DOHH2 (cell line): ENCODE measurements around the gene ANXA4.

ENCODE experiments used
- H3F3A ChIP-seq: fragments of 200-600 bp; sonication (generic), shearing (Covaris generic); 2 replicates; pipeline ENCODE4 v1.6.0; 2016; ENCODE audit warnings: antibody characterized with exemption, mild to moderate bottlenecking; ENCODE audit not compliant: control insufficient read depth, insufficient read depth
- H3K27ac ChIP-seq: fragments of 200-600 bp; sonication (generic); 2 replicates; pipeline ENCODE4 v1.5.1; 2014; ENCODE audit warnings: low read depth, mild to moderate bottlenecking, low read length, moderate library complexity
- H3K27me3 ChIP-seq: fragments of 200-600 bp; sonication (generic); 2 replicates; pipeline ENCODE4 v1.6.1; 2014; ENCODE audit warnings: mild to moderate bottlenecking, low read length, mixed read lengths; ENCODE audit not compliant: control insufficient read depth
- H3K36me3 ChIP-seq: fragments of 200-600 bp; sonication (generic); 2 replicates; pipeline ENCODE4 v1.6.1; 2014; ENCODE audit warnings: mild to moderate bottlenecking, low read length, moderate library complexity, mixed read lengths; ENCODE audit not compliant: control insufficient read depth
- H3K4me1 ChIP-seq: fragments of 200-600 bp; sonication (generic); 2 replicates; pipeline ENCODE4 v1.6.1; 2014; ENCODE audit warnings: mild to moderate bottlenecking, low read length, mixed read lengths; ENCODE audit not compliant: control insufficient read depth
- H3K4me2 ChIP-seq: fragments of 200-600 bp; sonication (generic); 2 replicates; pipeline ENCODE4 v1.6.0; 2014; ENCODE audit warnings: mild to moderate bottlenecking, low read length, moderate library complexity
- H3K4me3 ChIP-seq: fragments of 200-600 bp; sonication (generic); 2 replicates; pipeline ENCODE4 v1.5.1; 2014; ENCODE audit warnings: mild to moderate bottlenecking, low read length, mixed read lengths
- H3K79me2 ChIP-seq: fragments of 200-600 bp; sonication (generic); 2 replicates; pipeline ENCODE4 v1.6.1; 2014; ENCODE audit warnings: mild to moderate bottlenecking, low read length, mixed read lengths; ENCODE audit not compliant: control insufficient read depth
- H3K9me2 ChIP-seq: fragments of 200-600 bp; sonication (generic); replicated peaks from 2 replicates; pipeline ENCODE4 v1.6.1; 2014; ENCODE audit warnings: mild to moderate bottlenecking, low read length, mixed read lengths; ENCODE audit not compliant: control insufficient read depth
- H3K9me3 ChIP-seq: fragments of 200-600 bp; sonication (generic); 2 replicates; pipeline ENCODE4 v1.6.1; 2014; ENCODE audit warnings: antibody characterized with exemption, low read length, mixed read lengths; ENCODE audit not compliant: control insufficient read depth, insufficient read depth
- H4K20me1 ChIP-seq: fragments of 200-600 bp; sonication (generic); 2 replicates; pipeline ENCODE4 v1.6.0; 2014; ENCODE audit warnings: low read depth, mild to moderate bottlenecking, antibody characterized with exemption, low read length, moderate library complexity; ENCODE audit not compliant: control insufficient read depth, insufficient read depth
- CTCF ChIP-seq: fragments of 200-600 bp; sonication (generic); IDR thresholded peaks from one replicate; pipeline ENCODE4 v1.5.1; 2014; ENCODE audit warnings: antibody characterized with exemption, mild to moderate bottlenecking, low read depth, low read length; ENCODE audit not compliant: poor library complexity, severe bottlenecking
- EZH2phosphoT487 ChIP-seq: fragments of 200-600 bp; sonication (generic); IDR thresholded peaks from 2 replicates; pipeline ENCODE4 v1.6.1; 2017; ENCODE audit warnings: borderline replicate concordance, mild to moderate bottlenecking, antibody characterized with exemption, low read length, moderate library complexity, mixed read lengths

Gene ANXA4

GRCh38 chr2:69741229-69741574 lies 732 bp upstream of the ANXA4 start:
- H3K4me2 ChIP-seq: peak overlapping the region; percentile 75
- H3K27me3 ChIP-seq: peaks cover 5% of the 10 kb centered on the region; the same call in 1 of the 2 replicates
- no peaks in the 10 kb centered on the region for H3K36me3 ChIP-seq
- no peaks in the 10 kb centered on the region for H3K9me2 ChIP-seq
- H3K27ac ChIP-seq: no peak overlapping the region
- H4K20me1 ChIP-seq: no peaks in the 10 kb centered on the region
- no peaks in the 10 kb centered on the region for H3F3A ChIP-seq
- no peaks in the 10 kb centered on the region for H3K79me2 ChIP-seq
- H3K9me3 ChIP-seq: no peaks in the 10 kb centered on the region
- H3K4me3 ChIP-seq: peak overlapping the region; percentile 85
- TF ChIP-seq EZH2phosphoT487 (no peak), CTCF (no peak)
- peaks cover 19% of the 10 kb centered on the region for H3K4me1 ChIP-seq

- H3K9me3 ChIP-seq: no peaks in the 10 kb centered on the region
- H3K4me1 ChIP-seq: peaks cover 19% of the 10 kb centered on the region
- H3K27ac ChIP-seq: no peak overlapping the region
- H3K79me2 ChIP-seq: no peaks in the 10 kb centered on the region
- peak overlapping the region; percentile 75 for H3K4me2 ChIP-seq
- no peaks in the 10 kb centered on the region for H3K9me2 ChIP-seq
- no peaks in the 10 kb centered on the region for H4K20me1 ChIP-seq
- H3K4me3 ChIP-seq: peak overlapping the region; percentile 85
- H3F3A ChIP-seq: no peaks in the 10 kb centered on the region
- H3K36me3 ChIP-seq: no peaks in the 10 kb centered on the region
- H3K27me3 ChIP-seq: peaks cover 5% of the 10 kb centered on the region; the same call in 1 of the 2 replicates
- no peak for TF ChIP-seq EZH2phosphoT487
- TF ChIP-seq CTCF: no peak
Measured at GRCh38 chr2:69742322-69742952, 503 bp downstream of the ANXA4 start.

- Histone ChIP-seq H3K27me3 (peaks cover 5% of the 10 kb centered on the region; the same call in 1 of the 2 replicates), H3K9me2 (no peaks in the 10 kb centered on the region), H3F3A (no peaks in the 10 kb centered on the region), H3K79me2 (no peaks in the 10 kb centered on the region), H3K9me3 (no peaks in the 10 kb centered on the region), H4K20me1 (no peaks in the 10 kb centered on the region), H3K4me2 (no peak overlapping the region), H3K27ac (no peak overlapping the region), H3K4me3 (no peak overlapping the region), H3K36me3 (no peaks in the 10 kb centered on the region), H3K4me1 (peaks cover 19% of the 10 kb centered on the region)
- TF ChIP-seq CTCF: no peak
- TF ChIP-seq EZH2phosphoT487: no peak
Measured at GRCh38 chr2:69743847-69744264, 1.9 kb downstream of the ANXA4 start.
